ENCODE results near the gene LY6G6C. TPM values are rescaled to one million over a fixed set of nuclear protein-coding genes. Genes with fewer than 3 reads are reported as not detected.

The LY6G6C gene
- total and polyA plus RNA-seq, 2 of the 13 experiments (the other 11 are each of a cell fraction or from before 2014, with no cell fraction given): 0.15 TPM; not detected in 1

- TF ChIP-seq ZNF687 (CRISPR knock-in tag; IDR thresholded peaks at IDR 0.05): no peak; the same call in 1 of the 2 replicates
- TF ChIP-seq PATZ1 (CRISPR knock-in tag; IDR thresholded peaks at IDR 0.05): no peak
- peak; percentile 66 for TF ChIP-seq TEAD3 (CRISPR knock-in tag; optimal IDR thresholded peaks at IDR 0.05; ENCODE audit: borderline replicate concordance)
- no peak for TF ChIP-seq ZFAT (CRISPR knock-in tag; conservative IDR thresholded peaks at IDR 0.05)
- no peak for TF ChIP-seq ARHGAP35 (CRISPR knock-in tag; IDR thresholded peaks at IDR 0.05; ENCODE audit: borderline replicate concordance)
- no peak for TF ChIP-seq SUZ12 (IDR thresholded peaks at IDR 0.05; ENCODE audit: low read depth, low read length)
- TF ChIP-seq ZNF790 (CRISPR knock-in tag; IDR thresholded peaks at IDR 0.05; ENCODE audit: borderline replicate concordance): no peak
- no peak for TF ChIP-seq ZNF724P (CRISPR knock-in tag; IDR thresholded peaks at IDR 0.05; ENCODE audit: borderline replicate concordance)
- no peak for TF ChIP-seq ZEB1 (IDR thresholded peaks at IDR 0.05; ENCODE audit: insufficient replicate concordance, low read depth)
- TF ChIP-seq ZC3H4 (CRISPR knock-in tag; IDR thresholded peaks at IDR 0.05; ENCODE audit: borderline replicate concordance): no peak
- no peak for TF ChIP-seq IRX3 (CRISPR knock-in tag; IDR thresholded peaks at IDR 0.05; ENCODE audit: borderline replicate concordance, low read depth)
- no peak for TF ChIP-seq ZBTB21 (CRISPR knock-in tag; IDR thresholded peaks at IDR 0.05)
- no peak for TF ChIP-seq ZGPAT (CRISPR knock-in tag; IDR thresholded peaks at IDR 0.05)
- TF ChIP-seq ZSCAN31 (CRISPR knock-in tag; IDR thresholded peaks at IDR 0.05; ENCODE audit: low read depth): no peak
- no peak for TF ChIP-seq ZHX1 (CRISPR knock-in tag; IDR thresholded peaks at IDR 0.05; ENCODE audit: low read depth)
- TF ChIP-seq MZF1 (CRISPR knock-in tag; IDR thresholded peaks at IDR 0.05; ENCODE audit: borderline replicate concordance): no peak
- TF ChIP-seq ZSCAN25 (CRISPR knock-in tag; IDR thresholded peaks at IDR 0.05): no peak
- TF ChIP-seq ZNF616 (CRISPR knock-in tag; IDR thresholded peaks at IDR 0.05; ENCODE audit: low read depth): no peak
- no peak for TF ChIP-seq HNRNPUL1 (IDR thresholded peaks at IDR 0.05; ENCODE audit: low read depth, low read length)
- no peak for TF ChIP-seq ZNF382 (CRISPR knock-in tag; IDR thresholded peaks at IDR 0.05; ENCODE audit: borderline replicate concordance)
- no peak for TF ChIP-seq RBM39 (IDR thresholded peaks at IDR 0.05; ENCODE audit: low read depth, low read length, poor library complexity, severe bottlenecking)
Measured at GRCh38 chr6:31763619-31763940, 42.0 kb upstream of the LY6G6C start (continued).

Data from HepG2 (cell line).